ENCODE results near the gene MKNK1.
A peak's percentile ranks its signal among the peaks of the same experiment; 100 is the strongest.

The MKNK1 gene

GRCh38 chr1:46595127-46595526 lies 8.9 kb downstream of the MKNK1 start:
- DNase-seq = no peak

GRCh38 chr1:46594063-46594462 lies 10.0 kb downstream of the MKNK1 start:
- no peak for DNase-seq

- DNase-seq = no peak
These were observed 11.2 kb downstream of the MKNK1 start for GRCh38 chr1:46592823-46593222.

- DNase-seq = no peak
These were observed 14.5 kb downstream of the MKNK1 start for GRCh38 chr1:46589529-46589928.

GRCh38 chr1:46587069-46587468 lies 17.0 kb downstream of the MKNK1 start:
- DNase-seq = no peak

GRCh38 chr1:46585312-46585938 lies 18.6 kb downstream of the MKNK1 start:
- DNase-seq = no peak

- DNase-seq = no peak
These were observed 20.6 kb downstream of the MKNK1 start for GRCh38 chr1:46583494-46583893.

GRCh38 chr1:46582972-46583371 lies 21.1 kb downstream of the MKNK1 start:
- no peak for DNase-seq

- peak; percentile 22 for DNase-seq
These were observed 22.2 kb downstream of the MKNK1 start for GRCh38 chr1:46581681-46582455.

- DNase-seq = no peak
These were observed 23.7 kb downstream of the MKNK1 start for GRCh38 chr1:46580140-46580903.

- no peak for DNase-seq
These were observed 26.4 kb downstream of the MKNK1 start for GRCh38 chr1:46577671-46578070.

GRCh38 chr1:46576596-46576995 lies 27.5 kb downstream of the MKNK1 start:
- DNase-seq = no peak

- DNase-seq = no peak
These were observed 28.3 kb downstream of the MKNK1 start for GRCh38 chr1:46575778-46576177.

GRCh38 chr1:46575300-46575699 lies 28.8 kb downstream of the MKNK1 start:
- no peak for DNase-seq

GRCh38 chr1:46571691-46572225 lies 32.3 kb downstream of the MKNK1 start:
- DNase-seq = no peak

- DNase-seq = no peak
These were observed 34.0 kb downstream of the MKNK1 start for GRCh38 chr1:46569884-46570725.

- DNase-seq = no peak
These were observed 35.0 kb downstream of the MKNK1 start for GRCh38 chr1:46569116-46569515.

- no peak for DNase-seq
These were observed 35.6 kb downstream of the MKNK1 start for GRCh38 chr1:46568461-46568891.

GRCh38 chr1:46563341-46563740 lies 40.7 kb downstream of the MKNK1 start:
- no peak for DNase-seq

GRCh38 chr1:46562498-46562897 lies 41.6 kb downstream of the MKNK1 start:
- DNase-seq = no peak

GRCh38 chr1:46558966-46559365 lies 45.1 kb downstream of the MKNK1 start:
- no peak for DNase-seq

GRCh38 chr1:46558141-46558963 lies 45.7 kb downstream of the MKNK1 start:
- no peak for DNase-seq

Measured in activated gamma-delta T cell treated with Interleukin-2 at 50 U/mL for 16 hours (primary cell).